ENCODE measurements around the gene NCOA4. TPM values are rescaled to one million over a fixed set of nuclear protein-coding genes. Genes with fewer than 3 reads are reported as not detected.
"Not testable (repeated sequence)": the region's sequence is repeated elsewhere in the genome, so short reads cannot be mapped to it uniquely, and the experiment has no call there.

Gene NCOA4
- total and polyA plus RNA-seq, 2 donors = 75.2 to 231 TPM

DNA sequence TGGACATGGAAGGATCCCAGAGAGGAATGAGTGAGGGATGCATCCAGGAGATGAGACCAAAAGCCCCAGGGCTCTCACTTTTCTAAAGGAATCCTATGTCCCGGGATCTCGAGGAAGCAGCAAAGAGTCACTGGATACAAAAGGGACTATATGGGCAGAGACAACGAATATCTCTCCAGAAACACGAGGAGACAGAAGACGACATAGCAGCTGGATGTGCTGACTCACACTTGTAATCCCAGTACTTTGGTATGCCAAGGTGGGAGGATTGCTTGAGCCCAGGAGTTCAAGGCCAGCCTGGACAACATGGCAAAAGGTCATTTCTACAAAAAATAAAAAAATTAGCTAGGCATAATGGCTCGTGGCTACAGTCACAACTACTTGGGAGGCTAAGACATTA, 40.3 kb upstream of the NCOA4 start:
- Histone ChIP-seq H3K27me3 (ENCODE audit: control insufficient read depth in 2 of 2, insufficient read depth in 1 of 2, low read length in 1 of 2) (no peaks in the 10 kb centered on the region), H3K36me3 (ENCODE audit: control insufficient read depth in 2 of 2, insufficient read depth in 2 of 2, low read length in 1 of 2) (no peaks in the 10 kb centered on the region), H3K4me1 (ENCODE audit: control insufficient read depth in 2 of 2, insufficient read depth in 2 of 2, low read length in 2 of 2) (peaks cover 2 to 12% of the 10 kb centered on the region in 2 donors), H3K4me3 (ENCODE audit: low read length in 2 of 2) (no peak overlapping the region), H3K9me3 (ENCODE audit: control insufficient read depth in 2 of 2, insufficient read depth in 1 of 2, low read length in 1 of 2) (no peaks in the 10 kb centered on the region), H3K27ac (ENCODE audit: low read depth in 1 of 2, low read length in 1 of 2) (no peak overlapping the region)
- DNase-seq (ENCODE audit: low read depth in 6 of 9, low spot score in 9 of 9) = no peak
- WGBS = 63% methylated on average over 6 of the region's 6 CpGs

DNA sequence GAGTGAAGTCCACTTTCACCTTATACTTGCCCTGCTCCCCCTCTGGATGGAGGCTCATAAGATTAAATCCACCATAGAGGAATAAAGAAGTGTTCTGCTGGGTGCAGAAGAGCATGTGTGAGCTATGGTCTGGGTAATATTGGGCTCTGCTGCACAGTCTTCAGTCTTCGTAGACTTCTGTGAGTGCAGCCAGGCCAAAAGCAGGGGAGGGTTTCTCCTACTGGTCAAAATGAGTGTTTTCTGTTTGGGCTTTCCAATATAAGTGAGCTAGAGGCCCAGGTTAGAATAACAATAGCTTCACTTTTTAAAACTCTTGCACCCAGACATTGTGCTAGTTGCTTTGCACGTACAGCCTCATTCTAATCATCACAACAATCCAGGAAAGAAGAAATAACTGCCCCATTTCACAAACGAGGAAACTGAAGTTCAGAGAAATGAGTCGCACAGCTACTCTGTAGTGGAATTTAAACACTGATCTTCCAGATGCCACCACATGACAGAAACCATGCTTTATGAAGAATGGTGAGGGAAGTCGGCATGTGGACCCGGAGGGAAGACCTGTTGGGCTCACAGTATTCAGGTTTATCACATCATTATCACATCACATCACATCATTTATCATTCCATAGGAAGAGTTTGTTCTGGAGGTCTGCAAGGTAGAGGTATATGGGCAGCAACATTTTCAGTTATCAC, 39.5 kb upstream of the NCOA4 start:
- Histone ChIP-seq H3K27ac (ENCODE audit: low read depth in 1 of 2, low read length in 1 of 2) (no peak overlapping the region), H3K36me3 (ENCODE audit: control insufficient read depth in 2 of 2, insufficient read depth in 2 of 2, low read length in 1 of 2) (no peaks in the 10 kb centered on the region), H3K4me3 (ENCODE audit: low read length in 2 of 2) (no peak overlapping the region), H3K9me3 (ENCODE audit: control insufficient read depth in 2 of 2, insufficient read depth in 1 of 2, low read length in 1 of 2) (no peaks in the 10 kb centered on the region), H3K27me3 (ENCODE audit: control insufficient read depth in 2 of 2, insufficient read depth in 1 of 2, low read length in 1 of 2) (no peaks in the 10 kb centered on the region), H3K4me1 (ENCODE audit: control insufficient read depth in 2 of 2, insufficient read depth in 2 of 2, low read length in 2 of 2) (peaks cover 2 to 12% of the 10 kb centered on the region in 2 donors)
- 63% methylated on average over 6 of the region's 6 CpGs for WGBS
- DNase-seq (ENCODE audit: low read depth in 6 of 9, low spot score in 9 of 9) = no peak

DNA sequence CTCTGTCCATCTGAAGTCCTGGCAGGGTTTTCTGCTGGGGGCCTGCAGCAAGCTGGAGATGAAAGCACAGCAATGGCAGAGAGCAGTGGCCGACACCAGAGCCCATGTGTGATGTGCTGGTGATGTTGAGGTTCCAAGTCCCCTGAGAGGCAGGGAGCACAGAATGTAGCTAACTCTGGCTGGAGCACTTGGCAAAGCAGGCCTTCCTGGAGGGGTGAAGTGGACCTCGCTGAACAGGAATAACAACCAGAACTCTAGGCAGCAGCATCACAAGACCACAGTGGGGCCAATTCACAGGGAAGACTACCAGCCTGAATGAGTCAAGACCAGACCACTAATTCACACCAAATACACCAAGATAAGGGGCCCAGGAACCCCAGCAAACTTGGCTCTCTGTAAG, 38.5 kb upstream of the NCOA4 start:
- 97% methylated on average over 2 of the region's 2 CpGs for WGBS
- H3K9me3 ChIP-seq (ENCODE audit: control insufficient read depth in 2 of 2, insufficient read depth in 1 of 2, low read length in 1 of 2) = no peaks in the 10 kb centered on the region
- peaks cover 2 to 12% of the 10 kb centered on the region in 2 donors for H3K4me1 ChIP-seq (ENCODE audit: control insufficient read depth in 2 of 2, insufficient read depth in 2 of 2, low read length in 2 of 2)
- no peaks in the 10 kb centered on the region for H3K27me3 ChIP-seq (ENCODE audit: control insufficient read depth in 2 of 2, insufficient read depth in 1 of 2, low read length in 1 of 2)
- H3K4me3 ChIP-seq (ENCODE audit: low read length in 2 of 2) = no peak overlapping the region
- no peaks in the 10 kb centered on the region for H3K36me3 ChIP-seq (ENCODE audit: control insufficient read depth in 2 of 2, insufficient read depth in 2 of 2, low read length in 1 of 2)
- no peak overlapping the region for H3K27ac ChIP-seq (ENCODE audit: low read depth in 1 of 2, low read length in 1 of 2)
- no peak for DNase-seq (ENCODE audit: low read depth in 6 of 9, low spot score in 9 of 9)

DNA sequence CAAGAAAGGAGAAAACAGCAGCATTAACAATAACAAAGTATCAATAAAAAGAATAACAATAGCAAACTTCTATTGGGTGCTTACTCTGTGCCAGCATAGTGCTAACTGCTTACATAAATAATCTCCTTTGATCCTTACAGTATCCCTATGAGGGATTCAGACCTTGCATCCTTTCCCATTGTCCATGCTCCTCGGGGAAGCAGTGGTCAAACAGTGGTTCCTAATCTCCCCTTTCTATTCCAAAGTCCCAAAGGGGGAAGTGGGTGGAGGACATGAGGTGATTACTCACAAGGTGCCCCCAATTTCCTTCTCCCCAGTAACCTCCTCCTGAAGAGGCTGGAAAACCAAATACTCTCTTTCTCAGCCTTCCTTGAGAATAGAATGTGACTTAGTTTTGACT, 37.7 kb upstream of the NCOA4 start:
- no peaks in the 10 kb centered on the region for H3K36me3 ChIP-seq (ENCODE audit: control insufficient read depth in 2 of 2, insufficient read depth in 2 of 2, low read length in 1 of 2)
- 96% methylated on average over 1 of the region's 1 CpG for WGBS
- H3K27me3 ChIP-seq (ENCODE audit: control insufficient read depth in 2 of 2, insufficient read depth in 1 of 2, low read length in 1 of 2) = no peaks in the 10 kb centered on the region
- no peak for DNase-seq (ENCODE audit: low read depth in 6 of 9, low spot score in 9 of 9)
- H3K4me1 ChIP-seq (ENCODE audit: control insufficient read depth in 2 of 2, insufficient read depth in 2 of 2, low read length in 2 of 2) = peaks cover 2 to 12% of the 10 kb centered on the region in 2 donors
- H3K9me3 ChIP-seq (ENCODE audit: control insufficient read depth in 2 of 2, insufficient read depth in 1 of 2, low read length in 1 of 2) = no peaks in the 10 kb centered on the region
- no peak overlapping the region for H3K4me3 ChIP-seq (ENCODE audit: low read length in 2 of 2)
- no peak overlapping the region for H3K27ac ChIP-seq (ENCODE audit: low read depth in 1 of 2, low read length in 1 of 2)

DNA sequence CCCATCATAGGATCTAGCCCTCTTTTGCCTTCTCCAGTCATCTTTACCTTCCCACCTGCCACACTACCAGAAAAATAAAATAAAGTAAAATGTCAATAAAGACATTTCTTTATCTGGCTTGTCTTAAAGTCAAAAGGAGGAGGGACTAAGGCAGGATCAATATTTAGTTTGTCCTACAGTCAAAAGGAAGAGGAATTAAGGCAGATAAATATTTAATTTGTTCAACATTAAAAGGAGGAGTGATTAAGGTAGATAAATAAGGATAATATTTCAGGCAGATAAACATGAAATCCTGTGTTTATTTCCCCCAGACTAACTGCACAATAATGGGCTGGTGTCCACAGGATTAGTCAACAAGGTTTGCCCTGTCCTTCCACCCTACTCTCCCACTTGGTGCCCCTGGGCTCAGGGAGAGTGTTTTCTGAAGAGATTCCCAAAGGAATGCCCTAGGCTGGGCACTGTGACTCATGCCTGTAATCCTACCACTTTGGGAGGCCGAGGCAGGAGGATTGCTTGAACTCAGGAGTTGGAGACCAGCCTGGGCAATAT, 33.9 kb upstream of the NCOA4 start:
- DNase-seq (ENCODE audit: low read depth in 6 of 9, low spot score in 9 of 9) = no peak
- H3K27me3 ChIP-seq (ENCODE audit: control insufficient read depth in 2 of 2, insufficient read depth in 1 of 2, low read length in 1 of 2) = no peaks in the 10 kb centered on the region
- H3K27ac ChIP-seq (ENCODE audit: low read depth in 1 of 2, low read length in 1 of 2) = no peak overlapping the region
- H3K4me1 ChIP-seq (ENCODE audit: control insufficient read depth in 2 of 2, insufficient read depth in 2 of 2, low read length in 2 of 2) = no peaks in the 10 kb centered on the region
- no peaks in the 10 kb centered on the region for H3K36me3 ChIP-seq (ENCODE audit: control insufficient read depth in 2 of 2, insufficient read depth in 2 of 2, low read length in 1 of 2)
- H3K4me3 ChIP-seq (ENCODE audit: low read length in 2 of 2) = no peak overlapping the region
- no peaks in the 10 kb centered on the region for H3K9me3 ChIP-seq (ENCODE audit: control insufficient read depth in 2 of 2, insufficient read depth in 1 of 2, low read length in 1 of 2)
- WGBS = 96% methylated on average over 1 of the region's 1 CpG

DNA sequence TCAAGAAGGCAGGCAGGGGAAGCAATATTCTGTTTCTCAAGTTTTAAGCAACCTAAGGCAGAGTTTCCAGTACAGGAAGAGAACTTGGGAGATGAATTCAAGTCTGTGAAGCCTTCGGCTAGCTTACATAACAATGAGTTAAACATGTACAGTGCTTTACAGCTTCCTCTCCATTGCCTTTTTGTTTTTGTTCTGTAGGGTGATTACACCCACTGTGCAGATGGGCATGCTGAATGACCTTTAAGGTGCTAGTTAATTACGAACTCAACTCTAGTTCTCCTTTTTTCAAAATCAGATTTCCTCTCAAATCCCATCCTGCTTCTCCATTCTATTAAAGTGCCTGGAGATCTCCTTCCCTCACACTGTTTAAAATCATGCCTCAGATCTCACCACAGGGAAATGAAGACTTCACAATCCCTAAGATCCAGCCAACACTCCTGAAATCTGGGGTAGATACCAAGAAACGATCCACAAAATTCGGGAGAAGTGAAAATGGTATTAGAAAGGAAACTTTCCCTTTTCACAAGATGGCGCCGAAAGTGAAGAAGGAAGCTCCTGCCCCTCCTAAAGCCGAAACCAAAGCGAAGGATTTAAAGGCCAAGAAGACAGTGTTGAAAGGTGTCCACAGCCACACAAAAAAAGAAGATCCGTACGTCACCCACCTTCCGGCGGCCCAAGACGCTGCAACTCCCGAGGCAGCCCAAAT, 32.5 kb upstream of the NCOA4 start:
- Histone ChIP-seq H3K4me1 (ENCODE audit: control insufficient read depth in 2 of 2, insufficient read depth in 2 of 2, low read length in 2 of 2) (no peaks in the 10 kb centered on the region), H3K4me3 (ENCODE audit: low read length in 2 of 2) (no peak overlapping the region), H3K27me3 (ENCODE audit: control insufficient read depth in 2 of 2, insufficient read depth in 1 of 2, low read length in 1 of 2) (no peaks in the 10 kb centered on the region), H3K36me3 (ENCODE audit: control insufficient read depth in 2 of 2, insufficient read depth in 2 of 2, low read length in 1 of 2) (no peaks in the 10 kb centered on the region), H3K9me3 (ENCODE audit: control insufficient read depth in 2 of 2, insufficient read depth in 1 of 2, low read length in 1 of 2) (peaks cover 0 to 4% of the 10 kb centered on the region in 2 donors), H3K27ac (ENCODE audit: low read depth in 1 of 2, low read length in 1 of 2) (no peak overlapping the region)
- 85% methylated on average over 14 of the region's 14 CpGs for WGBS
- DNase-seq (ENCODE audit: low read depth in 6 of 9, low spot score in 9 of 9) = no peak

DNA sequence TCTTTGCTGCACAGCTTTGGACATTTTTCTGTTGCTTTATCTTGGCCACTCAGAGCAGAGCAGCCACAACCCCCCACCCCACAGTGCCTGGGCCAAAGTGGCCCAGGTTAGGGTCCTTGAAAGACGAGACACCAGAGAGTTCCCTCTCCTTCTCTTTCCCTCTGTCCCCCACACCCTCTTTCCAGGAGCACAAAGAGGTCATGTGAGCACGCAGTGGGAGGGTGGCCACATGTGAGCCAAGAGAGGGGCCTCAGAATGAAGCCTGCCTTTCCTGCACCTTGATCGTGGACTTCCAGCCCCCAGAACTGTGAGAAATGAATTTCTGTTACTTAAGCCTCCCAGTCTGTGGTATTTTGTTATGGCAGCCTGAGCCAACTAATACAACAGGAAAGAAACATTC, 30.3 kb upstream of the NCOA4 start:
- 87% methylated on average over 3 of the region's 3 CpGs for WGBS
- Histone ChIP-seq H3K27ac (ENCODE audit: low read depth in 1 of 2, low read length in 1 of 2) (no peak overlapping the region), H3K4me3 (ENCODE audit: low read length in 2 of 2) (no peak overlapping the region), H3K27me3 (ENCODE audit: control insufficient read depth in 2 of 2, insufficient read depth in 1 of 2, low read length in 1 of 2) (no peaks in the 10 kb centered on the region), H3K9me3 (ENCODE audit: control insufficient read depth in 2 of 2, insufficient read depth in 1 of 2, low read length in 1 of 2) (peaks cover 0 to 10% of the 10 kb centered on the region in 2 donors), H3K4me1 (ENCODE audit: control insufficient read depth in 2 of 2, insufficient read depth in 2 of 2, low read length in 2 of 2) (peaks cover 0 to under 1% of the 10 kb centered on the region in 2 donors), H3K36me3 (ENCODE audit: control insufficient read depth in 2 of 2, insufficient read depth in 2 of 2, low read length in 1 of 2) (no peaks in the 10 kb centered on the region)
- no peak for DNase-seq (ENCODE audit: low read depth in 6 of 9, low spot score in 9 of 9)

DNA sequence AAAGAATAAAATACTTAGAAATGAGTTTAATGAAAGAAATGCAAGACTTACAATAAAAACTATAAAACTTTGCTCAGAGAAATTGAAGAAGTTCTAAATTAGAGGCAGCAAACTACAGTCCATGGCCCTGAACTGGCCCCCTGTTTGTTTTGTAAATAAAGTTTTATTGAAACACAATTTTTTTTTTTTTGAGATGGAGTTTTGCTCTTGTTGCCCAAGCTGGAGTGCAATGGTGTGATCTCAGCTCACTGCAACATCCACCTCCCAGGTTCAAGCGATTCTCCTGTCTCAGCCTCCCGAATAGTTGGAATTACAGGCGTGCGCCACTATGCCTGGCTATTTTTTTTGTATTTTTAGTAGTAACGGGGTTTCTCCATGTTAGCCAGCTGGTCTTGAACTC, 27.5 kb upstream of the NCOA4 start:
- Histone ChIP-seq H3K9me3 (ENCODE audit: control insufficient read depth in 2 of 2, insufficient read depth in 1 of 2, low read length in 1 of 2) (peaks cover 0 to 14% of the 10 kb centered on the region in 2 donors), H3K4me1 (ENCODE audit: control insufficient read depth in 2 of 2, insufficient read depth in 2 of 2, low read length in 2 of 2) (peaks cover 4 to 10% of the 10 kb centered on the region in 2 donors)
- not testable (repeated sequence) for H3K36me3 ChIP-seq (ENCODE audit: control insufficient read depth in 2 of 2, insufficient read depth in 2 of 2, low read length in 1 of 2); H3K27ac ChIP-seq (ENCODE audit: low read depth in 1 of 2, low read length in 1 of 2); H3K27me3 ChIP-seq (ENCODE audit: control insufficient read depth in 2 of 2, insufficient read depth in 1 of 2, low read length in 1 of 2); H3K4me3 ChIP-seq (ENCODE audit: low read length in 2 of 2); DNase-seq (ENCODE audit: low read depth in 6 of 9, low spot score in 9 of 9)
- 97% methylated on average over 5 of the region's 5 CpGs for WGBS

DNA sequence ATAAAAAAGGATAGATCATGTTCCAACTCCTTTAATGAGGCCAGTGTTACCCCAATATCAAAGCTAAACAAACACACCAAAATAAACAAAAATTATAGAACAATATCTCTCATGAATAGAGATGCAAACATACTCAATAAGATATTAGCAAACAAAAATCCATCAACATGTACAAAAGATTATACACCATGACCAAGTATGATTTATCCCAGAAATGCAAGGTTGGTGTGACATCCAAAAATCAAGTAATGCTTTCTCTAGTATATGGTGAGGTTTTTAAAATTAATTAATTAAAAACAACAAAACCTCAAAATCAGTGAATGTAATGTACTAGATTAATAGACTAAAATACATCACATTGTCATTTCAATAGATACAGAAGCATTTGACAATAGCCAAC, 26.6 kb upstream of the NCOA4 start:
- no peak for DNase-seq (ENCODE audit: low read depth in 6 of 9, low spot score in 9 of 9)
- peaks cover 4 to 14% of the 10 kb centered on the region in 2 donors for H3K4me1 ChIP-seq (ENCODE audit: control insufficient read depth in 2 of 2, insufficient read depth in 2 of 2, low read length in 2 of 2)
- no peaks in the 10 kb centered on the region for H3K36me3 ChIP-seq (ENCODE audit: control insufficient read depth in 2 of 2, insufficient read depth in 2 of 2, low read length in 1 of 2)
- no peak overlapping the region for H3K4me3 ChIP-seq (ENCODE audit: low read length in 2 of 2)
- no peaks in the 10 kb centered on the region for H3K27me3 ChIP-seq (ENCODE audit: control insufficient read depth in 2 of 2, insufficient read depth in 1 of 2, low read length in 1 of 2)
- H3K9me3 ChIP-seq (ENCODE audit: control insufficient read depth in 2 of 2, insufficient read depth in 1 of 2, low read length in 1 of 2) = peaks cover 0 to 14% of the 10 kb centered on the region in 2 donors
- no peak overlapping the region for H3K27ac ChIP-seq (ENCODE audit: low read depth in 1 of 2, low read length in 1 of 2)
